ENCODE results near the gene ABTB1.

- TF ChIP-seq SUZ12 (IDR thresholded peaks at IDR 0.05; ENCODE audit: extremely low read depth, insufficient read depth, insufficient read length) (no peak), YY1 (IDR thresholded peaks at IDR 0.05; ENCODE audit: insufficient read depth, insufficient read length) (no peak)
Observed at GRCh38 chr3:127661600-127661999, 11.2 kb upstream of the ABTB1 start.
